GM12874 (cell line): ENCODE results near the gene TMTC4.

Experiments used
- CTCF ChIP-seq: IDR thresholded peaks from 2 replicates; pipeline ENCODE4 v1.5.1; 2011; ENCODE audit warnings: low read depth, mild to moderate bottlenecking, control low read depth, low read length, moderate library complexity; ENCODE audit not compliant: insufficient read depth

Gene TMTC4

GRCh38 chr13:100664171-100664900 is 10.3 kb downstream of the TMTC4 start:
- no peak for TF ChIP-seq CTCF

- no peak for TF ChIP-seq CTCF
Measured at GRCh38 chr13:100662468-100663211, 12.0 kb downstream of the TMTC4 start.

- TF ChIP-seq CTCF, result no peak
Measured at GRCh38 chr13:100660761-100661160, 13.8 kb downstream of the TMTC4 start.

- TF ChIP-seq CTCF, result no peak
Measured at GRCh38 chr13:100659578-100659977, 15.0 kb downstream of the TMTC4 start.

- TF ChIP-seq CTCF, result no peak
Measured at GRCh38 chr13:100658363-100658762, 16.2 kb downstream of the TMTC4 start.

GRCh38 chr13:100657881-100658315 is 16.7 kb downstream of the TMTC4 start:
- TF ChIP-seq CTCF, result no peak

- no peak for TF ChIP-seq CTCF
Measured at GRCh38 chr13:100652510-100652909, 22.1 kb downstream of the TMTC4 start.
